ENCODE measurements around the gene MRPS12. TPM values are rescaled to one million over a fixed set of nuclear protein-coding genes. Genes with fewer than 3 reads are reported as not detected.

Gene MRPS12
- total RNA-seq, 6 experiments from 2014 or later, result 21.2 to 49.5 (median 24.0) TPM

DNA sequence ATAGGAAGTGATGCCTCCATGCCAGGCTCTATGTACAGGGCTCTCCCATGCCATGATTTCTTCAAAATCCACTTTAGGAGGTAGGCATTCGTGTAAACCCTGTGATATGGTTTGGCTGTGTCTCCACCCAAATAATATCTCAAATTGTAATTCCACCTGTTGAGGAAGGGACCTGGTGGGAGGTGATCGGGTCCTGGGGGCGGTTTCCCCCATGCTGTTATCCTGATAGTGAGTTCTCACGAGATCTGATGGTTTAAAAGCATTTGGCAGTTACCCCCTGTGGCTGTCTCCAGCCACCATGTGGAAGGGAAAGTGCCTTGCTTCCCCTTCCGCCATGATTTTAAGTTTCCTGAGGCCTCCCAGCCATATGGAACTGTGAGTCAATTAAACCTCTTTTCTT, 8.3 kb upstream of the MRPS12 start:
- Histone ChIP-seq H3K27me3 (no peaks in the 10 kb centered on the region), H3K4me3 (no peak overlapping the region), H3K9me3 (no peaks in the 10 kb centered on the region), H3K27ac (no peak overlapping the region), H3K4me1 (no peaks in the 10 kb centered on the region), H3K36me3 (peaks cover 0 to 17% (median 6%) of the 10 kb centered on the region in 4 donors)
- intact Hi-C loops (cut with DNase I), result no loop called here
- no CpG with 5 or more reads among the region's 5 CpGs for WGBS (ENCODE audit: insufficient coverage, low coverage, low lambda C conversion rate, missing lambda C conversion rate)
- no peak for TF ChIP-seq POLR2A (IDR thresholded peaks at IDR 0.05)
- TF ChIP-seq, protein P1, sequence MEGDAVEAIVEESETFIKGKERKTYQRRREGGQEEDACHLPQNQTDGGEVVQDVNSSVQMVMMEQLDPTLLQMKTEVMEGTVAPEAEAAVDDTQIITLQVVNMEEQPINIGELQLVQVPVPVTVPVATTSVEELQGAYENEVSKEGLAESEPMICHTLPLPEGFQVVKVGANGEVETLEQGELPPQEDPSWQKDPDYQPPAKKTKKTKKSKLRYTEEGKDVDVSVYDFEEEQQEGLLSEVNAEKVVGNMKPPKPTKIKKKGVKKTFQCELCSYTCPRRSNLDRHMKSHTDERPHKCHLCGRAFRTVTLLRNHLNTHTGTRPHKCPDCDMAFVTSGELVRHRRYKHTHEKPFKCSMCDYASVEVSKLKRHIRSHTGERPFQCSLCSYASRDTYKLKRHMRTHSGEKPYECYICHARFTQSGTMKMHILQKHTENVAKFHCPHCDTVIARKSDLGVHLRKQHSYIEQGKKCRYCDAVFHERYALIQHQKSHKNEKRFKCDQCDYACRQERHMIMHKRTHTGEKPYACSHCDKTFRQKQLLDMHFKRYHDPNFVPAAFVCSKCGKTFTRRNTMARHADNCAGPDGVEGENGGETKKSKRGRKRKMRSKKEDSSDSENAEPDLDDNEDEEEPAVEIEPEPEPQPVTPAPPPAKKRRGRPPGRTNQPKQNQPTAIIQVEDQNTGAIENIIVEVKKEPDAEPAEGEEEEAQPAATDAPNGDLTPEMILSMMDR (IDR thresholded peaks at IDR 0.05), result no peak
- ATAC-seq (no peak), DNase-seq (no peak)

DNA sequence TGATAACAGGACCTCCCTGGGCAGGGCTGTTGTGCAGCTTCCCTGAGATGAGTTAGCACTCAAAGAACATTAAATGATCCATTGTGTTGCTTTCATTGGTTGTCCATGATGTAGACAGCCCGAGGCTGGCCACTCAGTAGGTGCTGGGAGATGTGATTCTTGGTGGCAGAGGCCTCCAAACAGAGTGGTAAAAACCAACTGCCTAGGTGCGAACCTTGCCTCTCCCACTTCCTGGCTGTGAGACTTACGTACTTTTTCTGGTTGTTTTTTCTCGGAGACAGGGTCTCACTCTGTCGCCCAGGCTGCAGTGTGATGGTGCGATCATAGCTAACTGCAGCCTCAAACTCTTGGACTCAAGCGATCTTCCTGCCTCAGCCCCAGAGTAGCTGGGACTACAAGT, 6.4 kb upstream of the MRPS12 start:
- H3K27ac ChIP-seq, result no peak overlapping the region
- H3K9me3 ChIP-seq, result no peaks in the 10 kb centered on the region
- no peaks in the 10 kb centered on the region for H3K27me3 ChIP-seq
- intact Hi-C loops (cut with DNase I), result no loop called here
- WGBS (ENCODE audit: insufficient coverage, low coverage, low lambda C conversion rate, missing lambda C conversion rate), result 83% methylated on average over 5 of the region's 7 CpGs
- ATAC-seq, result peak in 1 of 4 donors; percentile 27
- peaks cover 0 to under 1% (median 0%) of the 10 kb centered on the region in 4 donors for H3K4me1 ChIP-seq
- H3K36me3 ChIP-seq, result peaks cover 0 to 17% (median 6%) of the 10 kb centered on the region in 4 donors
- H3K4me3 ChIP-seq, result no peak overlapping the region
- TF ChIP-seq, protein P1 (IDR thresholded peaks at IDR 0.05), result no peak
- TF ChIP-seq POLR2A (IDR thresholded peaks at IDR 0.05), result no peak
- peak in 2 of 3 donors; percentile 9 to 24 for DNase-seq

DNA sequence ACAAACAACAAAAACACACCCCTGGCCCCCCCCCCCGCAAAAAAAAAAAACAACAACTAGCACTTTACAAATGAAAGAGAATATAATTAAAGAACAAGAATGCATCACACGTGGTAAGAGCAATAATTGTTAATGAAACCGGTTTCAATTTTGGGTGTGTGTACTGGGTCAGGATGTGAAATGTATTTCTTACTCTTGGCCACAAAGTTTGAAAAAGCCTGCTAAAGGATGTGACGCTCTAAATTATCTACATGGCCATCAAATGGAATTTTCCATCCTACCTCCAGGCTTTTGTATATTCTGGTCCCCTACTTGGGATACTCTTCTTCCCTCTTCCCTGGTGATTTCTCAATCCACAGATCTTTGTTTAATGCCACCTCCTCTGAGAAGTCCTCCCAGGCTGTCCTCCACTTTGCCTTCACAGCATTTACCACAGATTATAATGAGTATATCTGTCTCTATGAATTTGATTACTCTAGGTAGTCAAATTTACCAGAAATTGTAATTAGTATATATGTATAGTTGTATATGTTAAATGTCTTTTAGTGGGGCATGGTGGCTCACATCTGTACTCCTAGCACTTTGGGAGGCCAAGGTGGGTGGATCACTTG, 2.2 kb upstream of the MRPS12 start:
- 57% methylated on average over 3 of the region's 4 CpGs for WGBS (ENCODE audit: insufficient coverage, low coverage, low lambda C conversion rate, missing lambda C conversion rate)
- peaks cover 0 to 17% (median 8%) of the 10 kb centered on the region in 4 donors for H3K36me3 ChIP-seq
- no peaks in the 10 kb centered on the region for H3K27me3 ChIP-seq
- no peaks in the 10 kb centered on the region for H3K9me3 ChIP-seq
- ATAC-seq, result no peak
- TF ChIP-seq, protein P1 (IDR thresholded peaks at IDR 0.05), result no peak
- TF ChIP-seq POLR2A (IDR thresholded peaks at IDR 0.05), result no peak
- H3K27ac ChIP-seq, result no peak overlapping the region
- no peak for DNase-seq
- H3K4me1 ChIP-seq, result peaks cover 0 to 16% (median 3%) of the 10 kb centered on the region in 4 donors
- H3K4me3 ChIP-seq, result no peak overlapping the region
- intact Hi-C loops (cut with DNase I), result no loop called here

DNA sequence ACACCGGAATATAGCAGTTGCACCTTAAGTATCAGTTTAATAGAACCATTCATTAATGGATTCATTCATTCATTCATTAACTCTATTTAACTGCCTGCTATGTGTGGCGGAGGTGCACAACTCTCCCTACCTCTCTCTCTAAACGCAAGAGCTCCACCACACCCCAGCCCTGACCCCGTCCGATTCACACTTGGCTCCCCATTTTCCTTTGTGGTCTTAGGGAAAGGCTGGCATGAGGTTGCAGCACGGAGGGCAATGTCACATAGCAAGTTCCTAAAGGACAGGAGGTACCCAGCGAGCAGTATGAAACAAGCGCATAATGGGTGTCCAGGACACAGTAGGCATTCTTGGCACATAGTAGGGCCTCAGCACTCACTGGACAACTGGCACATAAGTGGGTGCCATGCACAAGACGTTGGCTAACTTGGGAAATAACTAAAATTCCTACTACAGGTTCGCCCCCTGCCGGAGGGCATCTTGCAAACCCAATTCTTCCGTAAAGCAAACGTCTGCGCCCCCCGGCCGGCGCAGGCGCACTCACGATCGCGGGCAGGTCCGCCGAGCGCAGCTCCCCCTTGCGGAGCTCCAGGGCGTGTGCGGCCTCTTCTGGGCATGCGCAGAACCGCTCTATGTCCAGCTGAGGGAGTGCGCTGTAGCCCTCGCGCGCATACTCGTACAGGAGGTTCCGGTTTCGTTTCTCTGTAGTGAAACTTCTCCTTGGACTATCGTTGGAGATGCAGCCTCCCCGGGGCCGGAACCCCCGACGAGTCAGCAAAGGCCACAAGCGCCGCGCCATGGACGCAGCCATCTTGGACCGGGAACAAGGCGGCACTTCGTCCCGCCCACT, 592 bp upstream of the MRPS12 start, which contains the start of gene SARS2:
TSS of gene SARS2 (minus strand) at position 835 of the 847 bp plus-strand sequence. CDS start at position 808, 27 bp downstream.
- no peaks in the 10 kb centered on the region for H3K9me3 ChIP-seq
- intact Hi-C loops (cut with DNase I), result no loop called here
- peaks cover 0 to 28% (median 3%) of the 10 kb centered on the region in 4 donors for H3K4me1 ChIP-seq
- peak; percentile 57 for TF ChIP-seq POLR2A (IDR thresholded peaks at IDR 0.05)
- TF ChIP-seq, protein P1 (IDR thresholded peaks at IDR 0.05), result peak; percentile 99 to 100 (median 100)
- no peaks in the 10 kb centered on the region for H3K27me3 ChIP-seq
- WGBS (ENCODE audit: insufficient coverage, low coverage, low lambda C conversion rate, missing lambda C conversion rate), result 4% methylated on average over 26 of the region's 49 CpGs
- ATAC-seq, result peak; percentile 81 to 91 (median 84)
- DNase-seq, result peak; percentile 92 to 94 (median 93)
- peaks cover 0 to 5% (median 2%) of the 10 kb centered on the region in 4 donors for H3K36me3 ChIP-seq
- H3K4me3 ChIP-seq, result peak within 1 kb of the TSS; percentile 74 to 86 (median 76)
- H3K27ac ChIP-seq, result peak within 1 kb of the TSS; percentile 75 to 81 (median 75)
